ENCODE results near the gene NR6A1.

NR6A1 gene

DNA sequence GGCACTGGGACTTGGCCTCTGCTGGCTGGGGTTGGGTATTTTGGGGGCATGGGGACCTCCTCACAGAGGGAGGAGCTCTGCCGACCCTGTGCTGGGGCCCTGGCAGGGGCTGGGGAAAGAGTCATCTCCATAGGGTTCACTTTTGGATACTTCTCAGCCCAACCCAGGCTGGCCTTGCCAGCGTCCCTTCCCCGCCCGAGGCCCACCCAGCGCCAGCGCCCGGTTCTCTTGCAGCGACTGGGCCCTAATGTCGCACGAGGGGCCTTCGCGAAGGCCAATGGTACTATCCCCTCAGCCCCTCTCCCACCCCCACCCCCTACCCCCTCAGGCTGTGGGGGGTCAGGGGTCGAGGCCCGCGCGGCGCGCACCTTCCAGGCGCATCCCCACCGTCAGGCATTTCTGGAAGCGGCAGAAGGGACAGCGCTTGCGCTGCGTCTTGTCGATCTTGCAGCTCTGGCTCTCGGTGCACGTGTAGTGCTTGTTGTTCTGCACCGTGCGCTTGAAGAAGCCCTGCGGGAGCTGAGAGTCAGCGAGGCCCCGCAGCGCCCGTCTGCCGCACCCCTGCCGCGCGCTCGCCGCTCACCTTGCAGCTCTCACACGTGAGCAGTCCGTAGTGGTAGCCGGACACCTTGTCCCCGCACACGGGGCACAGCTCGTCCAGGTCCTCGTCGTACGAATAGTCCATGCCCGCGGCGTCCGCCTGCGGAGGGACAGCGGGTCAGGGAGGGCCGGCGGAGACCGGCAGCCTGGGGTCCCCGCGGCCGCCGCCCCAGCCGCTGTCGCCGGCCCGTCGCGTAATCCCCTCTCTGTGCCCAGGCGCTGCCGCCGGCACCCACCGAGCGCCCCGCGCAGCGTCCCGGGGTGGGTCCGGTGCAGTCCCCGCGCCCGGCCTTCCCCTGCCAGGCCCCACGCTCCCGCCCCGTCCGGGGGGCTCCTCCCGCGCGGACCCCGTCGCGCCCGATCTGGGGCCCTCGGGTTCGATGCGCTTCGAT, 268.1 kb downstream of the NR6A1 start:
- Histone ChIP-seq H3K27ac (ENCODE audit: extremely low read depth, low read depth, low read length) (no peak overlapping the region), H3K36me3 (ENCODE audit: control insufficient read depth in 2 of 2, insufficient read depth in 1 of 2, low read length in 2 of 2) (no peaks in the 10 kb centered on the region), H3K9me3 (ENCODE audit: control insufficient read depth, insufficient read depth, low read depth, low read length) (no peaks in the 10 kb centered on the region), H3K4me3 (ENCODE audit: low read depth, low read length) (no peak overlapping the region), H3K4me1 (ENCODE audit: control insufficient read depth, insufficient read depth, low read length) (no peaks in the 10 kb centered on the region)
- TF ChIP-seq, protein P1, sequence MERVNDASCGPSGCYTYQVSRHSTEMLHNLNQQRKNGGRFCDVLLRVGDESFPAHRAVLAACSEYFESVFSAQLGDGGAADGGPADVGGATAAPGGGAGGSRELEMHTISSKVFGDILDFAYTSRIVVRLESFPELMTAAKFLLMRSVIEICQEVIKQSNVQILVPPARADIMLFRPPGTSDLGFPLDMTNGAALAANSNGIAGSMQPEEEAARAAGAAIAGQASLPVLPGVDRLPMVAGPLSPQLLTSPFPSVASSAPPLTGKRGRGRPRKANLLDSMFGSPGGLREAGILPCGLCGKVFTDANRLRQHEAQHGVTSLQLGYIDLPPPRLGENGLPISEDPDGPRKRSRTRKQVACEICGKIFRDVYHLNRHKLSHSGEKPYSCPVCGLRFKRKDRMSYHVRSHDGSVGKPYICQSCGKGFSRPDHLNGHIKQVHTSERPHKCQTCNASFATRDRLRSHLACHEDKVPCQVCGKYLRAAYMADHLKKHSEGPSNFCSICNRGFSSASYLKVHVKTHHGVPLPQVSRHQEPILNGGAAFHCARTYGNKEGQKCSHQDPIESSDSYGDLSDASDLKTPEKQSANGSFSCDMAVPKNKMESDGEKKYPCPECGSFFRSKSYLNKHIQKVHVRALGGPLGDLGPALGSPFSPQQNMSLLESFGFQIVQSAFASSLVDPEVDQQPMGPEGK (tag by site-specific recombination; IDR thresholded peaks at IDR 0.05) = no peak
- TF ChIP-seq ZNF747 (tag by site-specific recombination; IDR thresholded peaks at IDR 0.05) (no peak), KLF7 (tag by site-specific recombination; IDR thresholded peaks at IDR 0.05; ENCODE audit: borderline replicate concordance) (no peak), ZNF426 (tag by site-specific recombination; IDR thresholded peaks at IDR 0.05) (no peak), PRDM1 (tag by site-specific recombination; IDR thresholded peaks at IDR 0.05) (no peak), ZEB2 (tag by site-specific recombination; IDR thresholded peaks at IDR 0.05) (no peak), SALL2 (tag by site-specific recombination; IDR thresholded peaks at IDR 0.05; ENCODE audit: borderline replicate concordance) (no peak), ZNF510 (tag by site-specific recombination; IDR thresholded peaks at IDR 0.05; ENCODE audit: insufficient replicate concordance) (no peak), ZBTB48 (tag by site-specific recombination; IDR thresholded peaks at IDR 0.05) (no peak), ZNF585B (tag by site-specific recombination; IDR thresholded peaks at IDR 0.05) (no peak), ZNF350 (tag by site-specific recombination; IDR thresholded peaks at IDR 0.05) (no peak), ZNF701 (tag by site-specific recombination; IDR thresholded peaks at IDR 0.05) (no peak), ZNF600 (tag by site-specific recombination; IDR thresholded peaks at IDR 0.05) (no peak)
- TF ChIP-seq, protein P2, sequence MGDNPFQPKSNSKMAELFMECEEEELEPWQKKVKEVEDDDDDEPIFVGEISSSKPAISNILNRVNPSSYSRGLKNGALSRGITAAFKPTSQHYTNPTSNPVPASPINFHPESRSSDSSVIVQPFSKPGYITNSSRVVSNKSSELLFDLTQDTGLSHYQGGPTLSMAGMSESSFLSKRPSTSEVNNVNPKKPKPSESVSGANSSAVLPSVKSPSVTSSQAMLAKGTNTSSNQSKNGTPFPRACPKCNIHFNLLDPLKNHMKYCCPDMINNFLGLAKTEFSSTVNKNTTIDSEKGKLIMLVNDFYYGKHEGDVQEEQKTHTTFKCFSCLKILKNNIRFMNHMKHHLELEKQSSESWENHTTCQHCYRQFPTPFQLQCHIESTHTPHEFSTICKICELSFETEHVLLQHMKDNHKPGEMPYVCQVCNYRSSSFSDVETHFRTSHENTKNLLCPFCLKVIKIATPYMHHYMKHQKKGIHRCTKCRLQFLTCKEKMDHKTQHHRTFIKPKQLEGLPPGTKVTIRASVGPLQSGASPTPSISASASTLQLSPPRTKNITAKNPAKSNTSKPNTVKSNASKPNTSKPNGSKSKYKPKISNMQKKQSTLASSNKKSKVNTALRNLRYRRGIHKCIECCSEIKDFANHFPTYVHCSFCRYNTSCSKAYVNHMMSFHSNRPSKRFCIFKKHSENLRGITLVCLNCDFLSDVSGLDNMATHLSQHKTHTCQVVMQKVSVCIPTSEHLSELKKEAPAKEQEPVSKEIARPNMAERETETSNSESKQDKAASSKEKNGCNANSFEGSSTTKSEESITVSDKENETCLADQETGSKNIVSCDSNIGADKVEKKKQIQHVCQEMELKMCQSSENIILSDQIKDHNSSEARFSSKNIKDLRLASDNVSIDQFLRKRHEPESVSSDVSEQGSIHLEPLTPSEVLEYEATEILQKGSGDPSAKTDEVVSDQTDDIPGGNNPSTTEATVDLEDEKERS (tag by site-specific recombination; IDR thresholded peaks at IDR 0.05) = no peak
- TF ChIP-seq, protein P3, sequence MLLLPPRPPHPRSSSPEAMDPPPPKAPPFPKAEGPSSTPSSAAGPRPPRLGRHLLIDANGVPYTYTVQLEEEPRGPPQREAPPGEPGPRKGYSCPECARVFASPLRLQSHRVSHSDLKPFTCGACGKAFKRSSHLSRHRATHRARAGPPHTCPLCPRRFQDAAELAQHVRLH (tag by site-specific recombination; IDR thresholded peaks at IDR 0.05) = no peak
- ChIA-PET CTCF (interaction anchor here (0.7 kb wide), 1 partner anchor 15 kb away, joined by 3 read pairs; no protein-coding TSS in a partner anchor), POLR2A (no interaction called here)

DNA sequence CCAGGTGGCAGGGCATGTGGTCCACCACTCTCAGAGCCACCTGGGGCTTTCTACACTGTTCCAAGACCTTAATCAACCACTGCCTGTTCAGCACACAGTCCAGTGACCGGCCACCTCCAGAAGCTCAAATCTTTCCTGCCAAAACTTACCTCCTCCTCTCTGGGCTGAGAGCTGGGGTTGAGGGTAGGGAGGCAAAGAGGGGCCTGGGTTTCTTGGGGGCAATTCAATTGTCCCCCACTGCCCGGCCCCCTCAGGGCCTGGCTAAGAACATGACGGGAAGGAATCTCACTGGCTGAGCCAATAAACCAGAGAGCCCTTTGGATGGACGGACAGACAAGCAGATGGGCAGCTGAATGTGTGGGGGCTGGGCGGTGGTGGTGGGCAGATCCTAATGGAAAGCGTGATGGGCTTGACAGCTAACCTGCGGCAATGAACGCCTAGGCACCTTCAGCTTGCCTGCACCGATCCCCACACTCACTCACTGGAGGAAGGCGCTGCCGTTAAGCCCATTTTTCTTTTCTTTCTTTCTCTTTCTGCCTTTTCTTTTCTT, 269.3 kb downstream of the NR6A1 start:
- POLR2A ChIA-PET = no interaction called here

More for the DNA sequence above, 269.3 kb downstream of the NR6A1 start:
- CTCF ChIA-PET = interaction anchor here (0.9 kb wide), 1 partner anchor 80 kb away, joined by 3 read pairs; no protein-coding TSS in a partner anchor
- no peaks in the 10 kb centered on the region for H3K4me1 ChIP-seq (ENCODE audit: control insufficient read depth, insufficient read depth, low read length)
- H3K36me3 ChIP-seq (ENCODE audit: control insufficient read depth in 2 of 2, insufficient read depth in 1 of 2, low read length in 2 of 2) = no peaks in the 10 kb centered on the region
- H3K4me3 ChIP-seq (ENCODE audit: low read depth, low read length) = no peak overlapping the region
- H3K27ac ChIP-seq (ENCODE audit: extremely low read depth, low read depth, low read length) = no peak overlapping the region
- TF ChIP-seq OSR2 (tag by site-specific recombination; IDR thresholded peaks at IDR 0.05) (no peak), ZNF366 (tag by site-specific recombination; conservative IDR thresholded peaks at IDR 0.05) (0 out of 2 replicates have a peak, but pooled peaks have one; percentile 32)
- no peaks in the 10 kb centered on the region for H3K9me3 ChIP-seq (ENCODE audit: control insufficient read depth, insufficient read depth, low read depth, low read length)

All from HEK293 (cell line).